Smooth muscle cell of trachea (primary cell): ENCODE results near the gene LAMB2. TPM values are rescaled to one million over a fixed set of nuclear protein-coding genes. Genes with fewer than 3 reads are reported as not detected.

ENCODE experiments used
- total RNA-seq: library from RNA; depleted of rRNA; stranded (reverse); fragments of >200 nt; gene quantifications from 2 replicates; pipeline ENCODE4 v1.2.1, GENCODE V29; 2014

LAMB2 gene
- 580 and 1,305 TPM in 2 replicates for total RNA-seq

GRCh38 chr3:49132437-49133225 is at the start of gene LAMB2:
LAMB2 (minus strand) TSS chr3:49133050; CDS start chr3:49132867, 183 bp downstream.

GRCh38 chr3:49171119-49171774 is 38.4 kb upstream of the LAMB2 start, which contains the start of gene KLHDC8B:
KLHDC8B (plus strand) TSS chr3:49171598; CDS start chr3:49172770, 1,172 bp downstream.

GRCh38 chr3:49165771-49166751 is 33.2 kb upstream of the LAMB2 start, which contains the start of gene CCDC71:
CCDC71 (minus strand) TSS chr3:49166331; CDS start chr3:49164208, 2,123 bp downstream.

GRCh38 chr3:49120438-49121131 is 12.3 kb downstream of the LAMB2 start, which contains the start of gene USP19:
USP19 (minus strand) TSS chr3:49120823; CDS start chr3:49119145, 1,678 bp downstream.

GRCh38 chr3:49104427-49105291 is 28.2 kb downstream of the LAMB2 start, which contains the start of gene QARS1:
QARS1 (minus strand) TSS chr3:49104757; CDS start chr3:49104733, 24 bp downstream.

GRCh38 chr3:49093853-49094767 is 38.7 kb downstream of the LAMB2 start, which contains the start of gene QRICH1:
QRICH1 (minus strand) TSS chr3:49094071; CDS start chr3:49077017, 17,054 bp downstream.

Other genes with a start within 250 kb of the LAMB2 start
- 18.5 and 28.8 TPM in 2 replicates for gene SLC25A20, start 234.2 kb downstream of the LAMB2 start, total RNA-seq
- gene ARIH2, start 214.2 kb downstream of the LAMB2 start, total RNA-seq: 64.4 and 72.0 TPM in 2 replicates
- 36.5 and 58.7 TPM in 2 replicates for gene P4HTM, start 142.8 kb downstream of the LAMB2 start, total RNA-seq
- 75.3 and 99.4 TPM in 2 replicates for gene WDR6, start 125.7 kb downstream of the LAMB2 start, total RNA-seq
- gene DALRD3, start 114.5 kb downstream of the LAMB2 start, total RNA-seq: 63.6 and 66.0 TPM in 2 replicates
- gene NDUFAF3, start 110.9 kb downstream of the LAMB2 start, total RNA-seq: 67.8 and 109 TPM in 2 replicates
- 335 and 458 TPM in 2 replicates for gene IMPDH2, start 103.7 kb downstream of the LAMB2 start, total RNA-seq
- 82.6 and 82.7 TPM in 2 replicates for gene QRICH1, start 39.0 kb downstream of the LAMB2 start, total RNA-seq
- gene QARS1, start 28.3 kb downstream of the LAMB2 start, total RNA-seq: 319 and 442 TPM in 2 replicates
- 64.4 and 72.6 TPM in 2 replicates for gene USP19, start 12.2 kb downstream of the LAMB2 start, total RNA-seq
- gene CCDC71, start 33.3 kb upstream of the LAMB2 start, total RNA-seq: 21.8 and 31.1 TPM in 2 replicates
- 43.6 and 58.7 TPM in 2 replicates for gene KLHDC8B, start 38.5 kb upstream of the LAMB2 start, total RNA-seq
- gene C3orf62, start 144.2 kb upstream of the LAMB2 start, total RNA-seq: 1.3 and 2.3 TPM in 2 replicates
- 24.3 and 35.6 TPM in 2 replicates for gene USP4, start 207.0 kb upstream of the LAMB2 start, total RNA-seq
- 250 and 395 TPM in 2 replicates for gene GPX1, start 225.3 kb upstream of the LAMB2 start, total RNA-seq